Liver (tissue), 9 donors: Measurements from ENCODE around the gene CPZ. TPM values are rescaled to one million over a fixed set of nuclear protein-coding genes. Genes with fewer than 3 reads are reported as not detected.
"Not testable (repeated sequence)": the region's sequence is repeated elsewhere in the genome, so short reads cannot be mapped to it uniquely, and the experiment has no call there.

Experiments used
- DNase-seq: peaks from one replicate; pipeline ENCODE4 v3.0.0-alpha.2; 2017; ENCODE audit warnings: low spot score
- H3K27ac ChIP-seq, 2 donors: one replicate each; pipeline ENCODE4 v1.7.0; 2013; ENCODE audit warnings: inconsistent platforms in 2 of 2, low read length in 2 of 2, control low read depth in 1 of 2, low read depth in 1 of 2, mild to moderate bottlenecking in 1 of 2
- H3K27me3 ChIP-seq, 4 donors: one replicate each; pipeline versions ENCODE4 v1.6.1 to v1.7.0; 2013; ENCODE audit warnings: low read length in 3 of 4, inconsistent platforms in 1 of 4, mild to moderate bottlenecking in 1 of 4, moderate library complexity in 1 of 4; ENCODE audit not compliant: control insufficient read depth in 4 of 4, insufficient read depth in 4 of 4
- H3K36me3 ChIP-seq, 4 donors: one replicate each; pipeline versions ENCODE4 v1.6.1 to v1.7.0; 2013; ENCODE audit warnings: low read length in 3 of 4, mild to moderate bottlenecking in 3 of 4, low read depth in 1 of 4, moderate library complexity in 1 of 4; ENCODE audit not compliant: control insufficient read depth in 4 of 4, insufficient read depth in 3 of 4
- H3K4me1 ChIP-seq, 4 donors: one replicate each; pipeline versions ENCODE4 v1.6.1 to v1.7.0; 2013; ENCODE audit warnings: low read length in 3 of 4, mild to moderate bottlenecking in 3 of 4, moderate library complexity in 1 of 4; ENCODE audit not compliant: control insufficient read depth in 4 of 4, insufficient read depth in 4 of 4
- H3K4me3 ChIP-seq, 3 donors: one replicate each; pipeline versions ENCODE4 v1.6.1 to v1.7.0; 2013; ENCODE audit warnings: low read length in 3 of 3, control low read depth in 1 of 3, low read depth in 1 of 3, mild to moderate bottlenecking in 1 of 3
- H3K9ac ChIP-seq, 2 donors: one replicate each; pipeline ENCODE4 v1.7.0; 2013; ENCODE audit warnings: low read length in 2 of 2, mild to moderate bottlenecking in 2 of 2, moderate library complexity in 2 of 2, control low read depth in 1 of 2, low read depth in 1 of 2
- H3K9me3 ChIP-seq, 4 donors: one replicate each; pipeline versions ENCODE4 v1.6.1 to v1.7.0; 2013; ENCODE audit warnings: low read length in 3 of 4; ENCODE audit not compliant: control insufficient read depth in 4 of 4
- ATF3 ChIP-seq: IDR thresholded peaks from 2 replicates; pipeline ENCODE4 v1.6.1; 2016; ENCODE audit warnings: antibody characterized with exemption
- EGR1 ChIP-seq, 2 donors: IDR thresholded peaks; 2 replicates each; pipeline ENCODE4 v1.6.1; 2016 to 2018; ENCODE audit warnings: antibody characterized with exemption in 2 of 2, low read depth in 2 of 2
- FOXA1 ChIP-seq: IDR thresholded peaks from 2 replicates; pipeline ENCODE4 v1.6.1; 2016; ENCODE audit warnings: antibody characterized with exemption
- GABPA ChIP-seq, 2 donors: IDR thresholded peaks in 1 of 2; conservative IDR thresholded peaks in 1 of 2; 2 replicates each; pipeline ENCODE4 v1.6.1; 2016; ENCODE audit warnings: antibody characterized with exemption in 2 of 2, mild to moderate bottlenecking in 1 of 2, moderate library complexity in 1 of 2
- HNF4A ChIP-seq, 2 donors: conservative IDR thresholded peaks; 2 replicates each; pipeline ENCODE4 v1.6.1; 2016; ENCODE audit warnings: antibody characterized with exemption in 2 of 2, mild to moderate bottlenecking in 2 of 2
- HNF4G ChIP-seq: IDR thresholded peaks from 2 replicates; pipeline ENCODE4 v1.6.1; 2016; ENCODE audit warnings: antibody characterized with exemption
- JUND ChIP-seq, 2 donors: IDR thresholded peaks; 2 replicates each; pipeline ENCODE4 v1.6.1; 2016; ENCODE audit warnings: antibody characterized with exemption in 2 of 2
- NR2F2 ChIP-seq: IDR thresholded peaks from 2 replicates; pipeline ENCODE4 v1.6.1; 2016; ENCODE audit warnings: antibody characterized with exemption
- RAD21 ChIP-seq, 2 donors: IDR thresholded peaks; 2 replicates each; pipeline ENCODE4 v1.6.1; 2016; ENCODE audit warnings: antibody characterized with exemption in 2 of 2, mild to moderate bottlenecking in 2 of 2
- RXRA ChIP-seq, 2 donors: IDR thresholded peaks; 2 replicates each; pipeline ENCODE4 v1.6.1; 2017 to 2018; ENCODE audit warnings: antibody characterized with exemption in 2 of 2, mild to moderate bottlenecking in 1 of 2
- SP1 ChIP-seq: IDR thresholded peaks from 2 replicates; pipeline ENCODE4 v1.6.1; 2018; ENCODE audit warnings: antibody characterized with exemption, mild to moderate bottlenecking
- TAF1 ChIP-seq: conservative IDR thresholded peaks from 2 replicates; pipeline ENCODE4 v1.6.1; 2016; ENCODE audit warnings: antibody characterized with exemption, mild to moderate bottlenecking
- YY1 ChIP-seq: IDR thresholded peaks from 2 replicates; pipeline ENCODE4 v1.6.1; 2016; ENCODE audit warnings: antibody characterized with exemption, mild to moderate bottlenecking
- ZBTB33 ChIP-seq: IDR thresholded peaks from 2 replicates; pipeline ENCODE4 v1.6.1; 2016; ENCODE audit warnings: antibody characterized with exemption
- WGBS: extraction: QIAGEN DNeasy Blood & Tissue Kit; methylation state at CpG from one replicate; pipeline ENCODE4 v1.1.7; 2013; 5-methylcytosine and 5-hydroxymethylcytosine counted together
- polyA plus RNA-seq, 2 donors: library from polyadenylated mRNA; stranded (reverse) in 1 of 2; unstranded in 1 of 2; fragments of 200-250 nt in 1 of 2; fragments of >200 nt in 1 of 2; fragmentation: Nextera tagmentation in 1 of 2; extraction: Ambion mirVana in 1 of 2; gene quantifications; one replicate each; pipeline versions ENCODE4 v1.2.1 to v1.2.3, GENCODE V29; 2013 to 2015
- total RNA-seq, 2 donors: library from RNA; depleted of rRNA; stranded (reverse); fragments of >200 nt; gene quantifications; one replicate each; pipeline ENCODE4 v1.2.3, GENCODE V29; 2014
- TF ChIP-seq, protein P1 (sequence below): fragments of 150-350 bp; IDR thresholded peaks from 2 replicates; pipeline ENCODE4 v1.5.1; 2017; ENCODE audit warnings: improper control_type of control experiment, low read depth, low read length; ENCODE audit not compliant: missing input control
- TF ChIP-seq, protein P2 (sequence below): IDR thresholded peaks from 2 replicates; pipeline ENCODE4 v1.6.1; 2016; ENCODE audit warnings: antibody characterized with exemption
- TF ChIP-seq, protein P3 (sequence below): IDR thresholded peaks from 2 replicates; pipeline ENCODE4 v1.6.1; 2016; ENCODE audit warnings: antibody characterized with exemption, mild to moderate bottlenecking
- donor health status: healthy.
- donor health status: healthy.
- donor health status: healthy.
- donor health status: healthy.
- donor health status: healthy.

The CPZ gene
- total and polyA plus RNA-seq, 4 donors: 0.51 to 1.8 (median 1.4) TPM

- TF ChIP-seq, protein P1, sequence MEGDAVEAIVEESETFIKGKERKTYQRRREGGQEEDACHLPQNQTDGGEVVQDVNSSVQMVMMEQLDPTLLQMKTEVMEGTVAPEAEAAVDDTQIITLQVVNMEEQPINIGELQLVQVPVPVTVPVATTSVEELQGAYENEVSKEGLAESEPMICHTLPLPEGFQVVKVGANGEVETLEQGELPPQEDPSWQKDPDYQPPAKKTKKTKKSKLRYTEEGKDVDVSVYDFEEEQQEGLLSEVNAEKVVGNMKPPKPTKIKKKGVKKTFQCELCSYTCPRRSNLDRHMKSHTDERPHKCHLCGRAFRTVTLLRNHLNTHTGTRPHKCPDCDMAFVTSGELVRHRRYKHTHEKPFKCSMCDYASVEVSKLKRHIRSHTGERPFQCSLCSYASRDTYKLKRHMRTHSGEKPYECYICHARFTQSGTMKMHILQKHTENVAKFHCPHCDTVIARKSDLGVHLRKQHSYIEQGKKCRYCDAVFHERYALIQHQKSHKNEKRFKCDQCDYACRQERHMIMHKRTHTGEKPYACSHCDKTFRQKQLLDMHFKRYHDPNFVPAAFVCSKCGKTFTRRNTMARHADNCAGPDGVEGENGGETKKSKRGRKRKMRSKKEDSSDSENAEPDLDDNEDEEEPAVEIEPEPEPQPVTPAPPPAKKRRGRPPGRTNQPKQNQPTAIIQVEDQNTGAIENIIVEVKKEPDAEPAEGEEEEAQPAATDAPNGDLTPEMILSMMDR: no peak
- no peak for TF ChIP-seq GABPA (IDR thresholded peaks at IDR 0.05 in 1 of 2, conservative IDR thresholded peaks at IDR 0.05 in 1 of 2)
- no peak for TF ChIP-seq FOXA1
- no peak for TF ChIP-seq TAF1
- no peak for TF ChIP-seq SP1
Observed at GRCh38 chr4:8575457-8575856, 17.1 kb upstream of the CPZ start (continued).

DNA sequence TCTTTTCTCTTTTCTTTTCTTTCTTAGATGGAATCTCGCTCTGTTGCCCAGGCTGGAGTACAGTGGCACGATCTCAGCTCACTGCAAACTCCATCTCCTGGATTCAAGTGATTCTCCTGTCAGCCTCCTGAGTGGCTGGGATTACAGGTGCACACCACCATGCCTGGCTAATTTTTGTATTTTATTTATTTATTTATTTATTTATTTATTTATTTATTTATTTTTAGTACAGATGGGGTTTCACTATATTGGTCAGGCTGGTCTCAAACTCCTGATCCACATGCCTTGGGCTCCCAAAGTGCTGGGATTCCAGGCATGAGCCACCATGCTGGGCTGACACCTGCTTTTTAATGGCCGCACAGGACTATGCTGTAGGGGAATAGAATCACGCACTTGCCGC, 16.0 kb upstream of the CPZ start:
- not testable (repeated sequence) for H3K4me1 ChIP-seq, H3K36me3 ChIP-seq, DNase-seq, H3K9me3 ChIP-seq, H3K27ac ChIP-seq, H3K9ac ChIP-seq, H3K4me3 ChIP-seq, H3K27me3 ChIP-seq
- WGBS: 87% methylated on average over 5 of the region's 5 CpGs

DNA sequence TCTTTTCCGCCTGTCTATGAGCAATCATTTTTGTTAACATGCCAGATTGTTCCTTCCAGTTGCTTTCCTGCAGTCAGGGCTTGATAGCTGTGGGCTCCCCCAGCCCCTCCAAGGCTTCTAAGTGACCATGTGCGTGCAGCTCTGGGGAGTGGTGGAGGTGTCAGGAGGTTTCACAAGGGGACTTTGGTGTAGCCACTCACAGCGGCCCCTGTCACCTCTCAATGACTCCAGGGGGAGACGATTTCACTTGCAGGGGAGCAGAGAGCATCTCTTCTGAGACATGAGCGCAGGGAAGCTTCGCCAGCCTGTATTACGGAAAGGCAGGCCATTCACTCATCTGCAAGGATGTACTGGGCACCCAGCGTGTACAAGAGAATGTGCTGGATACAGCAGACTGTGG, 15.5 kb upstream of the CPZ start:
- Histone ChIP-seq H3K9ac (no peak overlapping the region), H3K27ac (no peak overlapping the region), H3K4me3 (no peak overlapping the region), H3K9me3 (no peaks in the 10 kb centered on the region), H3K27me3 (peaks cover 0 to 3% (median 0%) of the 10 kb centered on the region in 4 donors), H3K36me3 (no peaks in the 10 kb centered on the region), H3K4me1 (no peaks in the 10 kb centered on the region)
- 54% methylated on average over 8 of the region's 8 CpGs for WGBS
- DNase-seq: no peak
- no peak for TF ChIP-seq HNF4G
- no peak for TF ChIP-seq HNF4A (conservative IDR thresholded peaks at IDR 0.05)
- no peak for TF ChIP-seq RAD21 (IDR thresholded peaks at IDR 0.05)
- TF ChIP-seq JUND (IDR thresholded peaks at IDR 0.05): no peak
- TF ChIP-seq EGR1 (IDR thresholded peaks at IDR 0.05; ENCODE audit: low read depth in 2 of 2): no peak
- no peak for TF ChIP-seq ATF3
- TF ChIP-seq, protein P2, sequence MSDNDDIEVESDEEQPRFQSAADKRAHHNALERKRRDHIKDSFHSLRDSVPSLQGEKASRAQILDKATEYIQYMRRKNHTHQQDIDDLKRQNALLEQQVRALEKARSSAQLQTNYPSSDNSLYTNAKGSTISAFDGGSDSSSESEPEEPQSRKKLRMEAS: no peak
- TF ChIP-seq YY1: no peak
- no peak for TF ChIP-seq ZBTB33

DNA sequence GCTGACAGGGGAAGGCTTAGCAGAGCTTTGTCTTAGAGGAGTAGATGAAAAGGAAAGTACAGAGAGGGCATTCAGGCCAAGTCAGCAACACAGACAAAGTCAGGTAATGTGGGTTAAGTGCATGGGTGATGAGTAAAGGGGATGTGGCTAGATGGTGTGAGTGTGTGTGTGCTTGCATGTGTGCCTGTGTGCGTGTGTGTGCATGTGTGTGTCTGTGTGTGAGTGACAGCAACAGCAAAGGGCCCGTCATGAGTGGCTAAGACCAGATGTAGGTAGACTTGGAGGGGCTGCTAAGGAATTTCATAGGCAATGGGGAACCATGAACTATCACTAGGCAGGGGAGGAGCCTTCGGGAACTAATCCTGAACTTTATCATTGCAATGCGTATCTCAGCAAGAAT, 14.6 kb upstream of the CPZ start:
- no peaks in the 10 kb centered on the region for H3K9me3 ChIP-seq
- H3K36me3 ChIP-seq: no peaks in the 10 kb centered on the region
- H3K4me3 ChIP-seq: no peak overlapping the region
- DNase-seq: no peak
- no peak overlapping the region for H3K27ac ChIP-seq
- H3K27me3 ChIP-seq: peaks cover 0 to 3% (median 0%) of the 10 kb centered on the region in 4 donors
- no peaks in the 10 kb centered on the region for H3K4me1 ChIP-seq
- no peak overlapping the region for H3K9ac ChIP-seq
- WGBS: 64% methylated on average over 4 of the region's 4 CpGs
- TF ChIP-seq YY1 (no peak), NR2F2 (no peak), RAD21 (IDR thresholded peaks at IDR 0.05) (no peak), JUND (IDR thresholded peaks at IDR 0.05) (no peak), RXRA (IDR thresholded peaks at IDR 0.05) (no peak), TAF1 (no peak), HNF4G (no peak)
- TF ChIP-seq, protein P3, sequence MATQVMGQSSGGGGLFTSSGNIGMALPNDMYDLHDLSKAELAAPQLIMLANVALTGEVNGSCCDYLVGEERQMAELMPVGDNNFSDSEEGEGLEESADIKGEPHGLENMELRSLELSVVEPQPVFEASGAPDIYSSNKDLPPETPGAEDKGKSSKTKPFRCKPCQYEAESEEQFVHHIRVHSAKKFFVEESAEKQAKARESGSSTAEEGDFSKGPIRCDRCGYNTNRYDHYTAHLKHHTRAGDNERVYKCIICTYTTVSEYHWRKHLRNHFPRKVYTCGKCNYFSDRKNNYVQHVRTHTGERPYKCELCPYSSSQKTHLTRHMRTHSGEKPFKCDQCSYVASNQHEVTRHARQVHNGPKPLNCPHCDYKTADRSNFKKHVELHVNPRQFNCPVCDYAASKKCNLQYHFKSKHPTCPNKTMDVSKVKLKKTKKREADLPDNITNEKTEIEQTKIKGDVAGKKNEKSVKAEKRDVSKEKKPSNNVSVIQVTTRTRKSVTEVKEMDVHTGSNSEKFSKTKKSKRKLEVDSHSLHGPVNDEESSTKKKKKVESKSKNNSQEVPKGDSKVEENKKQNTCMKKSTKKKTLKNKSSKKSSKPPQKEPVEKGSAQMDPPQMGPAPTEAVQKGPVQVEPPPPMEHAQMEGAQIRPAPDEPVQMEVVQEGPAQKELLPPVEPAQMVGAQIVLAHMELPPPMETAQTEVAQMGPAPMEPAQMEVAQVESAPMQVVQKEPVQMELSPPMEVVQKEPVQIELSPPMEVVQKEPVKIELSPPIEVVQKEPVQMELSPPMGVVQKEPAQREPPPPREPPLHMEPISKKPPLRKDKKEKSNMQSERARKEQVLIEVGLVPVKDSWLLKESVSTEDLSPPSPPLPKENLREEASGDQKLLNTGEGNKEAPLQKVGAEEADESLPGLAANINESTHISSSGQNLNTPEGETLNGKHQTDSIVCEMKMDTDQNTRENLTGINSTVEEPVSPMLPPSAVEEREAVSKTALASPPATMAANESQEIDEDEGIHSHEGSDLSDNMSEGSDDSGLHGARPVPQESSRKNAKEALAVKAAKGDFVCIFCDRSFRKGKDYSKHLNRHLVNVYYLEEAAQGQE: no peak
- TF ChIP-seq, protein P1: no peak
